HG03064 (cell line): ENCODE data around the gene UNC45B.
"Not testable (repeated sequence)": the region's sequence is repeated elsewhere in the genome, so short reads cannot be mapped to it uniquely, and the experiment has no call there.

ENCODE experiments used
- ATAC-seq: cut with Tn5 transposase; IDR thresholded peaks from one replicate; pipeline ENCODE4 v1.9.1; 2021; ENCODE audit warnings: low read depth; ENCODE audit not compliant: unreplicated experiment

Gene UNC45B

GRCh38 chr17:35213412-35213940, 65.9 kb downstream of the UNC45B start:
- ATAC-seq, result no peak

GRCh38 chr17:35214192-35214591, 66.6 kb downstream of the UNC45B start:
- ATAC-seq, result no peak

GRCh38 chr17:35214631-35215273, 67.1 kb downstream of the UNC45B start:
- no peak for ATAC-seq

DNA sequence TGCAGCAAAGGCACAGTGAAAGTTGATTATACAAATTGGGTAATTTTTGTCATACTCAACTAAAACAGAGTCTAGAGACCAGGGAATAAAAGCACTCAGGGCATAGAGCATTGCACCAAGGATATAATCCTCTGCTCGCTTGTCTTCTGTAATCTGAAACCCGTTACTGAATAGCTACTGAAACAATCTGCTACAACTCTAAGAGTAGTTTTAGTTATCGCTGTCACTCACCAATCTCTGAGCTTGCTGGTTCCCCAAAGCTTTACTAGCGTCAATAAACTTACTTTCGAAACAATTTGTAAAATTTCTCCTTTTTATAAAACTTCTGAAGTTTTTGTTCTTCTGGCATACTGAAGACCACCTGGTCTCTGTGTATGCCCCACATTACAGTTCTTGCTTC, 69.5 kb downstream of the UNC45B start:
- no peak for ATAC-seq

DNA sequence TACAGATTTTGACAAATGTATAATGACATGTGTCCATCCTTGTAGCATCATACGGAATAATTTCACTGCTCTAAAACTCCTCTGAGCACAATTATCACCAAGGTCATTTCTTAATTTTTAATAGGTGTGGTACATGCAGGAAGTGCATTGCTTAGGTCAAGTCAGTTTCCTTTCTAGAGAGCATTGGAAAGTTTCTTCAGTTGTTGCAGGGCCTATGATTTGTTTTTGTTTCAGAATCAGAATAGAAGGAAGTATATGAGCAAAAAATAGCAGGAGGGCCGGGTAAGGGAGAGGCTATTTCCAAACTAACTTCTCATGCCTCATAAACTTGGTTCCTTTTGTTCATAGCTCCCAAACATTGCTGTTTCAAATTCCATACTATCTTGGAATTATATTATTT, 71.3 kb downstream of the UNC45B start:
- ATAC-seq, result no peak

- ATAC-seq, result no peak
Measured at GRCh38 chr17:35222452-35222851, 74.8 kb downstream of the UNC45B start.

- no peak for ATAC-seq
Measured at GRCh38 chr17:35224436-35224835, 76.8 kb downstream of the UNC45B start.

DNA sequence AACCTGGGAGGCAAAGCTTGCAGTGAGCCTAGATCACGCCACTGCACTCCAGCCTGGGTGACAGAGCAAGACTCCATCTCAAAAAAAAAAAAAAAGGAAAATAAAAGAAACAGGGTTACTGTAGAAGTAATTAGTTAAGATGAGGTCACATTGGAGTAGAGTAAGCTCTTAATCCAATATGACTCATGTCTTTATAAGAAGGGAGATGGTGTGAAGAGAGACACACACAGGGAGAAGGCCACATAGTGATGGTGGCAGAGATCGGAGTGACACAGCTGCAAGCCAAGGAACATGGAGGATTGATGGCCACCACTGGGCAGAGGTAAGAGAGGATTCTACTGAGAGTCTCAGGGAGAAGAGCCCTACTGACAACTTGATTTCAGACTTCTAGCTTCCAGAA, 79.9 kb downstream of the UNC45B start:
- no peak for ATAC-seq

DNA sequence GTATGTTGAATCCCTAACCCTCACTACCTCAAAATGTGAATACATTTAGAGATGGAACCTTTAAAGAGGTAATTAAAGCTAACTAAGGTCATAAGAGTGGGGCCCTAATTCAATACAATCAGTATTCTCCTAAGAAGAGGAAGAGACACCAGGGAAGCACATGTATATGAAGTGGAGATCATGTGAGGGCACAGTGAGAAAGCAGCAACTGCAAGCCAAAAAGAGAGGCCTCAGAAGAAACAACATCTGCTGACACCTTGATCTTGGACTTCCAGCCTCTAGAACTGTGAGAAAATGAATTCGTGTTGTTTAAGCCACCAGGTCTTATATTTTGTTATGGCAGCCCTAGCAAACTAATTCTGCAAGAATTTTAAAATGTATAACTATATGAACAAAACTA, 82.0 kb downstream of the UNC45B start:
- no peak for ATAC-seq

DNA sequence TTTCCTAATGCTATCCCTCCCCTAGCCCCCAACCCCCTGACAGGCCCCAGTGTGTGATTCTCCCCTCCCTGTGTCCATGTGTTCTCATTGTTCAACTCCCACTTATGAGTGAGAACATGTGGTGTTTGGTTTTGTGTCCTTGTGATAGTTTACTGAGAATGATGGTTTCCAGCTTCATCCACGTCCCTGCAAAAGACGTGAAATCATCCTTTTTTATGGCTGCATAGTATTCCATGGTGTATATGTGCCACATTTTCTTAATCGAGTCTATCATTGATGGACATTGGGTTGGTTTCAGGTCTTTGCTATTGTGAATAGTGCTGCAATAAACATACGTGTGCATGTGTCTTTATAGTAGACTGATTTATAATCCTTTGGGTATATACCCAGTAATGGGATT, 86.7 kb downstream of the UNC45B start:
- not testable (repeated sequence) for ATAC-seq

- ATAC-seq, result no peak
Measured at GRCh38 chr17:35235289-35235688, 87.7 kb downstream of the UNC45B start.

- ATAC-seq, result no peak
Measured at GRCh38 chr17:35235917-35236316, 88.3 kb downstream of the UNC45B start.

- ATAC-seq, result no peak
Measured at GRCh38 chr17:35236821-35237220, 89.2 kb downstream of the UNC45B start.

- ATAC-seq, result no peak
Measured at GRCh38 chr17:35238821-35239220, 91.2 kb downstream of the UNC45B start.
